Lower lobe of right lung (tissue), 2 donors: ENCODE data around the gene MMAB. TPM values are rescaled to one million over a fixed set of nuclear protein-coding genes. Genes with fewer than 3 reads are reported as not detected.

ENCODE experiments used
- ATAC-seq, 2 donors: fragments of 200-7000 bp; cut with Tn5 transposase; one replicate each; pipeline ENCODE4 v1.9.1; 2020 to 2022; ENCODE audit warnings: mild to moderate bottlenecking in 2 of 2, moderate library complexity in 2 of 2
- DNase-seq: peaks from one replicate; pipeline ENCODE4 v3.0.0-alpha.2; 2020
- H3K27ac ChIP-seq: fragments of 200-600 bp; one replicate; pipeline ENCODE4 v1.8.0; 2022
- H3K27me3 ChIP-seq: fragments of 200-600 bp; one replicate; pipeline ENCODE4 v1.8.0; 2022; ENCODE audit warnings: low read depth
- H3K36me3 ChIP-seq: fragments of 200-600 bp; one replicate; pipeline ENCODE4 v1.8.0; 2022; ENCODE audit warnings: mild to moderate bottlenecking
- H3K4me1 ChIP-seq: fragments of 200-600 bp; one replicate; pipeline ENCODE4 v1.8.0; 2022
- H3K4me3 ChIP-seq: fragments of 200-600 bp; one replicate; pipeline ENCODE4 v1.8.0; 2022; ENCODE audit warnings: mild to moderate bottlenecking
- H3K9me3 ChIP-seq: fragments of 200-600 bp; one replicate; pipeline ENCODE4 v1.8.0; 2022
- CTCF ChIP-seq: fragments of 200-600 bp; IDR thresholded peaks from one replicate; pipeline ENCODE4 v1.8.0; 2022; ENCODE audit warnings: antibody characterized with exemption, mild to moderate bottlenecking
- intact Hi-C: fragments of 100-400 bp; cut with DNase I; formaldehyde crosslinking; loops from one replicate; pipeline ENCODE4 v1.11.0; 2022
- total RNA-seq: library from RNA; stranded (reverse); fragmentation: NEBNext Ultra II Directional; extraction: Animal tissue kit (Norgen Biotek cat#: 25700); gene quantifications from one replicate; pipeline ENCODE4 v1.2.1, GENCODE V29; 2021
- donor health status: DM: no; HTN: yes; CAD: no; lungs with severe emphysema.

Gene MMAB
- total RNA-seq, 1 donor from 2014 or later: 55.0 TPM

- Histone ChIP-seq H3K9me3 (no peaks in the 10 kb centered on the region), H3K4me3 (no peak overlapping the region), H3K36me3 (peaks cover 29% of the 10 kb centered on the region), H3K27me3 (no peaks in the 10 kb centered on the region), H3K4me1 (peaks cover 9% of the 10 kb centered on the region), H3K27ac (no peak overlapping the region)
- ATAC-seq: peak in 1 of 2 donors; percentile 3
- no peak for DNase-seq
- no peak for TF ChIP-seq CTCF
- intact Hi-C loops: no loop called here
Observed at GRCh38 chr12:109597414-109597794, 24.1 kb upstream of the MMAB start.

GRCh38 chr12:109596418-109597244, 23.3 kb upstream of the MMAB start:
- Histone ChIP-seq H3K27ac (no peak overlapping the region), H3K36me3 (peaks cover 37% of the 10 kb centered on the region), H3K4me1 (peaks cover 9% of the 10 kb centered on the region), H3K27me3 (no peaks in the 10 kb centered on the region), H3K4me3 (no peak overlapping the region), H3K9me3 (no peaks in the 10 kb centered on the region)
- DNase-seq (no peak), ATAC-seq (no peak)
- no peak for TF ChIP-seq CTCF
- intact Hi-C loops: no loop called here

- no peak for TF ChIP-seq CTCF
- no peak overlapping the region for H3K27ac ChIP-seq
- no peaks in the 10 kb centered on the region for H3K9me3 ChIP-seq
- intact Hi-C loops: no loop called here
- H3K4me3 ChIP-seq: no peak overlapping the region
- H3K27me3 ChIP-seq: no peaks in the 10 kb centered on the region
- H3K4me1 ChIP-seq: peaks cover 9% of the 10 kb centered on the region
- DNase-seq (no peak), ATAC-seq (no peak)
- peaks cover 43% of the 10 kb centered on the region for H3K36me3 ChIP-seq
Observed at GRCh38 chr12:109595321-109595902, 22.1 kb upstream of the MMAB start.

- DNase-seq (no peak), ATAC-seq (no peak)
- H3K4me1 ChIP-seq: peaks cover 9% of the 10 kb centered on the region
- no peaks in the 10 kb centered on the region for H3K27me3 ChIP-seq
- intact Hi-C loops: no loop called here
- peaks cover 43% of the 10 kb centered on the region for H3K36me3 ChIP-seq
- no peak for TF ChIP-seq CTCF
- H3K9me3 ChIP-seq: no peaks in the 10 kb centered on the region
- H3K4me3 ChIP-seq: no peak overlapping the region
- no peak overlapping the region for H3K27ac ChIP-seq
Observed at GRCh38 chr12:109594556-109595317, 21.4 kb upstream of the MMAB start.

GRCh38 chr12:109592905-109593272, 19.6 kb upstream of the MMAB start:
- intact Hi-C loops: no loop called here
- DNase-seq: no peak
- no peak for TF ChIP-seq CTCF
- Histone ChIP-seq H3K27me3 (no peaks in the 10 kb centered on the region), H3K36me3 (peaks cover 43% of the 10 kb centered on the region), H3K27ac (no peak overlapping the region), H3K9me3 (no peaks in the 10 kb centered on the region), H3K4me3 (no peak overlapping the region), H3K4me1 (peaks cover 5% of the 10 kb centered on the region)
- ATAC-seq: no peak
